CD4-positive, alpha-beta T cell treated with Interleukin-12 subunit alpha and Interleukin-12 subunit beta, for 1 hour (primary cell): ENCODE data around the gene ZSCAN12.
"Not testable (repeated sequence)": the region's sequence is repeated elsewhere in the genome, so short reads cannot be mapped to it uniquely, and the experiment has no call there.

Experiments
- DNase-seq: peaks from one replicate; pipeline ENCODE4 v3.0.0-alpha.2; 2020

The ZSCAN12 gene

GRCh38 chr6:28399350-28400121, at the start of gene ZSCAN12:
ZSCAN12 (minus strand) TSS chr6:28399747; CDS start chr6:28398405, 1,342 bp downstream.
- peak; percentile 88 for DNase-seq

- DNase-seq, result peak; percentile 31
These were observed 49.5 kb upstream of the ZSCAN12 start for GRCh38 chr6:28449056-28449455.

DNA sequence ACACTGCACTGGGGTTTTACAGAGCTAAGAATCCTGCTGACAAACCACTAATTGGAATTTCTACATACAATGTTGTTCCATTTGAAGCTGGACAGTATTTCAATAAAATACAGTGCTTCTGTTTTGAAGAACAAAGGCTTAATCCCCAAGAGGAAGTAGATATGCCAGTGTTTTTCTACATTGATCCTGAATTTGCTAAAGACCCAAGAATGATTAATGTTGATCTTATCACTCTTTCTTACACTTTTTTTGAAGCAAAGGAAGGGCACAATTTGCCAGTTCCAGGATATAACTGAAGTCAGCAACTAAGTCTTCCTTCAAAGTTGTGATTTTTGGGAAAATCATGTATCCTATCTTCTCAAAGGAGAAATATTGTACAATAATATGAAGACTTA, 48.0 kb upstream of the ZSCAN12 start:
- DNase-seq, result not testable (repeated sequence)

DNA sequence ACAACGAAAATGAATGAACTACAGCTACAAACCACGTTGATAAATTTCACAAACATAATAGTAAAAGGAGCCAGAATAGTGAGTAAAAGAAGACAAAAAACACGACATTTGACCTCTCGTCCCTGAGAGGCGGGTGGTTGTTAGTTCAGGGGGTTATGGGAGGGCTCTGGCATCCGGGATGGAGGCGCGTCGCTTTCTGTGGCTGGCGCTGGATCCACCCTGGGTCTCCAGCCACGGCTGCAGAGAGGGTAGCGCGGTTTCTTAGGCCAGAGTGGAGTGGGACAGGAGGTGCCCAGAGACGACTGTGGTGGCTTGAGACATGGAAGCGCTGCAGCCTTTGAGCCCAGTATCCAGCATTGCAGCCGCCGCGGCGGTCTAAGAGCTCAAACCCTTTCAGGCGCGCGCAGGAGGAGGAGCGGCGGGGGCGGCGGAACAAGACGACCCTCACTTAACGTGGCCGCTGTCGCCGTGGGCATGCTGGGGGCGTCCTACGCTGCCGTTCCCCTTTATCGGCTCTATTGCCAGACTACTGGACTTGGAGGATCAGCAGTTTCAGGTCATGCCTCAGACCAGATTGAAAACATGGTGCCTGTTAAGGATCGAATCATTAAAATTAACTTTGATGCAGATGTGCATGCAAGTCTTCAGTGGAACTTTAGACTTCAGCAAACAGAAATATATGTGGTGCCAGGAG, 47.4 kb upstream of the ZSCAN12 start:
- DNase-seq, result no peak

DNA sequence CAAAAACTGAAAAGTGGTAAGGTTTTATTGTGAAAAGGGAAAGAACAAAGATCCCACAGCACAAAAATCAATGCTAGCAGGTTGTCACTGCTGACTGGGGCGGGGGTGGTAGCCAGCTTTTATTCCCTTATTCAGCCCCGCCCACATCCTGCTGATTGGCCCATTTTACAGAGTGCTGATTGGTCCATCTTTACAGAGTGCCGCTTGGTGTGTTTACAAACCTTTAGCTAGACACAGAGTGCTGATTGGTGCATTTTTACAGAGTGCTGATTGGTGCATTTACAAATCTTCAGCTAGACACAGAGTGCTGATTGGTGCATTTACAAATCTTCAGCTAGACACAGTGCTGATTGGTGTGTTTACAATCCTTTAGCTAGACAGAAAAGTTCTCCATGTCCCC, 45.2 kb upstream of the ZSCAN12 start:
- DNase-seq, result not testable (repeated sequence)

DNA sequence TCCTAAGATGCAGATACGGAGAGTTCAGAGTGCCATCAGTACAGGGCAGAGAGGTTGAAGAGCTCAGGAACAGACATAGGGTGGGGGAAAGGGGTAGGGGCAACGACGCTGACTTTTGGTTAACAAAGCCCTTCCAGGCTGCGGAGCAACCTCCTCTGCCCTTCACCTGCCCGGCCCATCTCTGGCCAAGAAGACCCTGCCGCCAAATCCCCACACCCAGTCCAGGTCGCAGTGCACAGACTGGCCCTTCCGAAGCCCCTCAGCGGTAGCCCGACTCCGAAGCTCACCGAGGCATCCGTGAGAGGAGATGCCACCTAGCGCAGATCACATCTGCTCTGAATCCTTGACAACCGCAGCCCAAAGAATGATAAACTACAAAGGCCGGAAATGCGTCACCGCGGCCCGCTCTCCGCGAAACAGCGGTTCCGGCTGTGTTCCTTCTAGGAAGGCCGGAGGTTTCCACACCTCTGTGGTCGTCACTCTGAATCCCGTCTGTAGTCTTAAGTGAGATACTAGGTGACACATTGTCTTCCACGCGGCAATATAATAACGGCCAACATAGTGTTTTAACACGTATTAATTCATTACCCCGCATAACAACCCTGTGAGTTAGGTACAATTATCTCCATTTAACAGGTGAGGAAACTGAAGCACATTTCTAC, 43.7 kb upstream of the ZSCAN12 start, which contains the start of gene ZSCAN23:
Gene ZSCAN23, minus strand, starts transcription at position 380 of the 662 bp plus-strand sequence. CDS start 7,225 bp downstream, outside the sequence.
- peak; percentile 84 for DNase-seq

- no peak for DNase-seq
These were observed 43.0 kb upstream of the ZSCAN12 start for GRCh38 chr6:28442586-28442985.

GRCh38 chr6:28436404-28436803, 36.9 kb upstream of the ZSCAN12 start:
- DNase-seq, result no peak

DNA sequence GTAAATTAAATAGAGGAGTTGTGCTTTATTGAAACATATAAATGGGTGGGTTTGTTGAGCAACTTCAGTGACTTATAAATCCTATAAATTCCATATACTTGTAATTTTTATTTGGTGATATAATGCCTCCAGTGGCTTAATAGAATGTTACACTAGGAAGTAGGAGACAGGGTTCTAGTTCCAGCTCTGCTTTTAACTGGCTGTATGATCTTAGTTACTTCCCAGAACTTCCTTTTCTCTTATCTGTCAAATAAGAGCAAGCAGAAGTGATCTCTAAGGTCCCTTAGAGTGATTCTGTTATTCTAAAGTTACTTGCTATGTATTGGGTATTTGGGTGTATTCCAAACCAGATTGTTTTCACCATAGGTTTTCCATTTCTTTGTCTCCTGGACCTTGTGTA, 33.6 kb upstream of the ZSCAN12 start:
- no peak for DNase-seq

DNA sequence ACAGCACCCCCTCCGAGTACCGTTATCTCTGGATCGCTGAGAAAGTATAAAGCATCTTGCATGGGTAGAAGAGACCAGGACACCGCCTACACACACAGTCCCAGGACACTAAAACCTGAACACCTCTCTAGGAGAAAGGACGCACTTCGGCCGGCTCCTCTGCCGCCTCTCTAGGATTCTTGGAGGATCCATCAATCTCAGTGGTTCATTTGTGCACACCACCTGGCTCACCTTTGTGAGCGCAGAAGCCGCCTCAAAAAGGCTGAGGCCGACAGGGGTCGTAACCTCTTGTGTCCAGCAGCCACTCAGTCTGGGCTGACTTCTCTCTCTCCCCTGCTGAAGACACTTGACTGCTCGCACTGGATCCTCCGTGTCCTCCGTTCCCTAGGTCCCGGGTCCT, 30.2 kb upstream of the ZSCAN12 start:
- no peak for DNase-seq

DNA sequence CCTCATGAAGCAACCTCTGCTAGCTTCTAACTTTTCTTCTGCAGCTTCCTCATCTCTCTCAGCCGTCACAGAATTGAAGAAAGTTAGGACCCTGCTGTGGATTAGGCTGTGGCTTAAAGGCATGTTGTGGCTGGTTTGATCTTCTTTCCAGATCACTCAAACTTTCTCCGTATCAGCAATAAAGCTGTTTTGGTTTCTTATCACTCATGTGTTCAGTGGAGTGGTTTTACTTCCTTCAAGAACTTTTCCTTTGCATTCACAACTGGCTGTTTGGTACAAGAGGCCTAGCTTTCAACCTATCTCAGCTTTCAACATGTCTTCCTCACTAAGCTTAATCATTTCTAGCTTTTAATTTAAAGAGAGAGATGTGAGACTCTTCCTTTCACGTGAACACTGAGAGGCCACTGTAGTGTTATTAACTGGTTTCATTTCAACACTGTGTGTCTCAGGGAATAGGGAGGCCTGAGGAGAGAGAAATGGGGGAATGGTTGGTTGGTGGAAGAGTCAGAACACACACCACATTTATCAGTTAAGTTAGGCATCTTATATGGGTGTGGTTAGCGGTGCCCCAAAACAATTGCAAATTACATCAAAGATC, 26.5 kb upstream of the ZSCAN12 start:
- DNase-seq, result no peak

DNA sequence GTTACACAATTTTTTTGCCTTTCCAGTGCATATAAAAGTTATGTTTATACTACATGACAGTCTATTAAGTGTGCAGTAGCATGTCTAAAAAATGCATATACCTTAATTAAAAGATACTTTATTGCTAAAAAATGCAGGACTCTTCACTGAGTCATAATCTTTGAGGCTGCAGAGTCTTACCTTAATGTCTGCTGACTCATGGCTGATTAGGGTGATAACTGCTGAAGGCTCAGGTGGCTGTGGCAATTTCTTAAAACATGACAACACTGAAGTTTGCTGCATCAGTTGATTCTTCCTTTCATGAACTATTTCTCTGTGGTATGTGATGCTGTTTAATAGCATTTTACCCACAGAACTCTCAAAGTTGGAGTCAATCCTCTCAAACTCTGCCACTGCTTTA, 24.6 kb upstream of the ZSCAN12 start:
- DNase-seq, result no peak

DNA sequence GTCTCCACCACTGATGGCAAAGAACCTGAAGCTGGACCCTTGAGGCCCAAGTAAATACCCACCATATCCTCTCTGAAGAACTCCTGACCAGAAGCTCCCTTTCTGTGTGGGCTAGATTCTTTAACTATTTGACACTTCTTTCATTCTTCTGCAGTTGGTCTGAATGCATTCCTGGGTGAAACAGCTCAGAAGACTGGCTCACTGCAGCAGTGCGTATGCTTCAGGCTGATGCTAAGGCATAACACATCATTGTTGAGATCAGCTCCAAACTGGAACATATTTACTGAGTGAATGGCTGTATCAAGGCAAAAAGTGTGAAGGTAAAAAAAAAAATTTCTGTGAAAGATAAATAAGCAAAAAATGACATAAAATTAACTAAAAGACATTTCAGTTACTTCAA, 24.0 kb upstream of the ZSCAN12 start:
- no peak for DNase-seq

DNA sequence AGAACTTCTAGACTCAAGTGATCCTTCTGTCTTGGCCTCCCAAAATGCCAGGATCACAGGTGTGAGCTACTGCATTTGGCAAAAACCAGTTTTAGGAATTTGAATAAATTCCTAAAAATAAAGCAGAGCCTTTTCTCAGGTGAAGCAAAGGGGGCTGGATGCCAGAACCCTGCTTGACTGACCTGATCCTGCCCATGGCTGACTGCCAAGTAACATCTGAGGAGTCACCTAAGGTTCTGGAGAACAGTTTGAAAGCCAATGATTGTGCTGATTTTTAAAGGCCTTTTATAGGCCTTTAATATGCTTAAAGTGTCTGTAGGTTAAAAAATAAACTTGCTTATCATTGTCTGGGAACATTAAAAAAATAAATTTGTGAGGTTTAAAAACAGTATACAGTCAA, 14.1 kb upstream of the ZSCAN12 start:
- DNase-seq, result no peak

- DNase-seq, result no peak
These were observed 11.2 kb upstream of the ZSCAN12 start for GRCh38 chr6:28410767-28411166.

- no peak for DNase-seq
These were observed 8.7 kb upstream of the ZSCAN12 start for GRCh38 chr6:28408076-28408802.

DNA sequence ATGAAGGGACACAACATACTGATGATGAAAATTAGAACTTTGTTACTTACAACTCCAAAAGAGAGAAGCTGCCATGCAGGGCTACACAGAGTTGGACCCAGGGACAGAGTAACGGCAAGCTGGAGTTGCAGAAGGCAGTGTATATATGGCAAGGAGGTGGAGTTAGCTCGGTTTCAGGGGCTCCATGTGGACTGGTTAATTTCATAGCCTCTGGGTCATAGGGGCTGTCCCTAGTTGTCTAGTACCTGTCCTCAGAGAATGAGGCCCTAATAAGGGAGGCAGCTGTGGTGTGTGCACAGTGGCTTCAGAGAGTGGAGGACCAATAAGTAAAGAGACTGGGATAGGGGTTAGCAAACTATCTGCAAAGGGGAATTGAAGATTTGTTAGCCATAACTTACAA, 7.9 kb upstream of the ZSCAN12 start:
- DNase-seq, result no peak

- not testable (repeated sequence) for DNase-seq
These were observed 4.4 kb upstream of the ZSCAN12 start for GRCh38 chr6:28403923-28404322.

DNA sequence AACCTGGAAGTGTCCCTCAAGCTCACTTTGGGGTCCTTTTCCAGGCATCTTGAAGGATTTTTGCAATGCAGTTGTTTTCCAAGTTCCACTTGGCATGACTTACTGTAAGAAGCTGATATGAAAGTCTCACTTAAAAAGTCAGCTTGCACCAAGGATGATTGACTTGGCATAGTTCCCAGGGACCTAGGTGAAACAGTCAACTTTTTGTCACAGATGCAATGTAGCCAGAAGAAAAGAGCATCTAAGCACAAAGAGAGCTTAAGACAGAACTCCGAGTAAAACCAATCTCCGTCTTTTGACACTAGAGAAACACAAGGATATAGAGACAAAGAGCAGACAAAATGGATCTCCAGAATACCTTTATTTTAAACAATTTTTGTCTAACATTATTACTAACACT, 2.6 kb upstream of the ZSCAN12 start:
- no peak for DNase-seq

DNA sequence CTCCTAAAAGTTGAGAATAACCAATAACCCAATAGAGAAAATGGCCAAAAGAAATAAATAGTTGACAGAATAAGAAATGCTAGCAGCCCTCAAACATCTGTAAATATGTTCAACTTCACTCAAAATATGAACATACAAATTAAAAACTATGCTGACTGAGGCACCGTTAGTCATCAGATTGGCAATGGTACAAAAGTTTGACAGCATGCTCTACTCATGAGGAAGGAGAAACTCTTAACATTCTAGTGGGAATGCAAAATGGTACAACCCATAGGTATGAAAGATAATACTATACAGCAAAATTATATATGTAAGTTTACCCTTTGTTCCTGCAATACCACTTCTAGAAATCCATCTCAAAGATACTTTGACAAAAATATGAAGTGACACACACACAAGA, 1.6 kb upstream of the ZSCAN12 start:
- DNase-seq, result no peak

DNA sequence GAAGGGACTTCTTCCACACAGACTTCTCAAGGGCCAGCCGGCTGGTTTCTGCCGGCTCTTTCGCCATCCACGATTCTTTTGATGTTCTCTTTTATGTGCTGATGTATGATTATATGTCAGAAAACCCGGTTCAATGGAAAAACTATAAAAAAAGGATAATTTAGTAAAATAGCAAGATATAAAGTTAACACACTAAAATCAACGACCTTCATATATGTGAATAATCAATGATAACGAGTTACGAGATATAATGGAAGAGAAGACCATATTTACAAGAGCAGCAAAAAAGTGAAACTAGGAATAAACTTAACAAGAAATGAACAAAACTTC, 540 bp upstream of the ZSCAN12 start:
- DNase-seq, result no peak

DNA sequence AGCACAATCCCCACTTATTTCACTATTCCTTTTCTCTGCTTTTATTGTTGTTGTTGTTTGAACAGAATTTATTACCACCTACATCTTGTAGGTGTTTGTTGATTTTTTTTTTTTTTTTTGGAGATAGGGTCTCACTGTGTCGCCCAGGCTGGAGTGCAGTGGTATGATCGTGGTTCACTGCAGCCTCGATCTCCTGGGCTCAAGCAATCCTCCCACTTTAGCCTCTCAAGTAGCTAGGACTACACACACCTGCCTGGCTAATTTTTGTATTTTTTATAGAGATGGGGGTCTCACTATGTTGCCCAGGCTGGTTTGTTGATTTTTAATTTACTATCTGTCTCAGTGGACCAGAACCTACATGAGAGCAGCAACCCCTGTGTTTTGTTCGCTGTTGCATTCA, 3.6 kb downstream of the ZSCAN12 start:
- no peak for DNase-seq
